ENCODE data around the gene SLC38A11. TPM values are rescaled to one million over a fixed set of nuclear protein-coding genes. Genes with fewer than 3 reads are reported as not detected.

Gene SLC38A11
- total RNA-seq, 1 donor from 2014 or later = 0.41 TPM

DNA sequence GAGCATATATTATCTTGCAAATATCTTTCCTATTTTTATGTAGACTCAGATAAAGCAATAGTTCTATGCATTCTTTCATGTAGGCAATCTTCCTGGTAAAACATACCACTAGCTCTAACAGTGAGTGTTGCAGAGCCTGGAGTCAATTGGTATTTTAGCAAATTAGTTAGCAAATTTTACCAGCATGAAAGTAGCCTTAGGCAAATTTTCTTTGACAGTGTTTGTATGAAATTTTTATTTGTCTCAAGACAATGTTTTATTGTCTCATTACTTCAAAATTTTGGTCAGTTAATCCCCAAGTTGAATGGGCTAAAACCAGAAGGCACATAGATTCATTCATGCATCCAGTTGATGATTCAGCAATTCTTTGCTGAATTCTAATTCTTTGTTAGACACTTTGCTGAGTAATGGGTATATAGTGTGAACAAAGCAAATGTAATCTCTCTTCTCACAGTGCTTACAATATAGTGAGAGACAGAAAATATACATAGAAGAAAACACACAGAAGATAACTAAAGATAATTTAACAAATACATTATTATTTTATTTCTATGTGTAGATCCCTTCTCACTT is 27.1 kb downstream of the SLC38A11 start:
- Histone ChIP-seq H3K36me3 (no peaks in the 10 kb centered on the region), H3K9me3 (no peaks in the 10 kb centered on the region), H3K4me1 (no peaks in the 10 kb centered on the region), H3K27ac (no peak overlapping the region), H3K27me3 (no peaks in the 10 kb centered on the region), H3K4me3 (no peak overlapping the region)
- ATAC-seq (no peak), DNase-seq (no peak)
- TF ChIP-seq, protein P1, sequence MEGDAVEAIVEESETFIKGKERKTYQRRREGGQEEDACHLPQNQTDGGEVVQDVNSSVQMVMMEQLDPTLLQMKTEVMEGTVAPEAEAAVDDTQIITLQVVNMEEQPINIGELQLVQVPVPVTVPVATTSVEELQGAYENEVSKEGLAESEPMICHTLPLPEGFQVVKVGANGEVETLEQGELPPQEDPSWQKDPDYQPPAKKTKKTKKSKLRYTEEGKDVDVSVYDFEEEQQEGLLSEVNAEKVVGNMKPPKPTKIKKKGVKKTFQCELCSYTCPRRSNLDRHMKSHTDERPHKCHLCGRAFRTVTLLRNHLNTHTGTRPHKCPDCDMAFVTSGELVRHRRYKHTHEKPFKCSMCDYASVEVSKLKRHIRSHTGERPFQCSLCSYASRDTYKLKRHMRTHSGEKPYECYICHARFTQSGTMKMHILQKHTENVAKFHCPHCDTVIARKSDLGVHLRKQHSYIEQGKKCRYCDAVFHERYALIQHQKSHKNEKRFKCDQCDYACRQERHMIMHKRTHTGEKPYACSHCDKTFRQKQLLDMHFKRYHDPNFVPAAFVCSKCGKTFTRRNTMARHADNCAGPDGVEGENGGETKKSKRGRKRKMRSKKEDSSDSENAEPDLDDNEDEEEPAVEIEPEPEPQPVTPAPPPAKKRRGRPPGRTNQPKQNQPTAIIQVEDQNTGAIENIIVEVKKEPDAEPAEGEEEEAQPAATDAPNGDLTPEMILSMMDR (IDR thresholded peaks at IDR 0.05) = no peak
- intact Hi-C loops (cut with DNase I) = no loop called here

- no peak for ATAC-seq
- H3K36me3 ChIP-seq = no peaks in the 10 kb centered on the region
- intact Hi-C loops (cut with DNase I) = no loop called here
Measured at GRCh38 chr2:164922134-164922533, 33.2 kb downstream of the SLC38A11 start.

GRCh38 chr2:164920430-164920829 is 34.9 kb downstream of the SLC38A11 start:
- no peaks in the 10 kb centered on the region for H3K27me3 ChIP-seq
- H3K9me3 ChIP-seq = no peaks in the 10 kb centered on the region
- H3K4me1 ChIP-seq = no peaks in the 10 kb centered on the region
- DNase-seq (no peak), ATAC-seq (peak; percentile 46)
- intact Hi-C loops (cut with DNase I) = no loop called here
- no peak overlapping the region for H3K4me3 ChIP-seq
- TF ChIP-seq, protein P1 (IDR thresholded peaks at IDR 0.05) = no peak
- no peaks in the 10 kb centered on the region for H3K36me3 ChIP-seq
- H3K27ac ChIP-seq = no peak overlapping the region

More at GRCh38 chr2:164922134-164922533, 33.2 kb downstream of the SLC38A11 start:
- Histone ChIP-seq H3K4me3 (no peak overlapping the region), H3K4me1 (no peaks in the 10 kb centered on the region), H3K9me3 (no peaks in the 10 kb centered on the region), H3K27me3 (no peaks in the 10 kb centered on the region), H3K27ac (no peak overlapping the region)
- DNase-seq = no peak
- TF ChIP-seq, protein P1 (IDR thresholded peaks at IDR 0.05) = no peak

DNA sequence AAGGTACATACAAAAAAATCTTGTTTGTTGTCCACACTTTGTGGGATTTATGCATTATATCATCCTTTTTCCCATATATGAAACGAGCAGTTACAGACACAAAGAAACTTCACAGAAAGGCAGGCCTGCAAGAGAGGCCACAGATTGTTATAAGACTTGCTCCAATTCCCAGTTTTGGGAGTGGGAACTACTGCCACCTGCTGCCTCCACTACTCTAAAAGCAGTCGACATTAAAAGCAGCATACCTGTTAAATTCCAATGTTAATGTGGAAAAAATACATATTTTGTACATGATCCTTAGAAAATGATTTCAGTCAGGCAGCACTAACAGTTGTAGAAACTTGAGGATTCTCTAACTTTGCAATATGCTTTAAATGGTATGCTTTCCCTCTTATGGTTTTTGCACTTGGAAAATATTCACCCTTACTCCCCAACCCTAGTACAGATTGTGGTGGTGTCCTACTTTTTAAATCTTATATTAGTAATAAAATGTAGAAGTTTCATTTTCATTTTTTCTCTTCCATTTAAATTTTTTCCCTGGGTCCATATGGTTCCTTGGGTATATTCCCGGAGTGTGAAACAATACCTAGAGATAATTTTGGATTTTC is 37.9 kb downstream of the SLC38A11 start:
- Histone ChIP-seq H3K27ac (no peak overlapping the region), H3K9me3 (no peaks in the 10 kb centered on the region), H3K27me3 (no peaks in the 10 kb centered on the region), H3K36me3 (no peaks in the 10 kb centered on the region), H3K4me3 (no peak overlapping the region), H3K4me1 (peaks cover 7% of the 10 kb centered on the region)
- no peak for DNase-seq
- intact Hi-C loops (cut with DNase I) = loop anchor here (10.0 kb wide), 1 partner anchor 183 kb away; no protein-coding TSS in a partner anchor
- TF ChIP-seq, protein P1 (IDR thresholded peaks at IDR 0.05) = peak; percentile 61
- peak; percentile 78 for ATAC-seq

DNA sequence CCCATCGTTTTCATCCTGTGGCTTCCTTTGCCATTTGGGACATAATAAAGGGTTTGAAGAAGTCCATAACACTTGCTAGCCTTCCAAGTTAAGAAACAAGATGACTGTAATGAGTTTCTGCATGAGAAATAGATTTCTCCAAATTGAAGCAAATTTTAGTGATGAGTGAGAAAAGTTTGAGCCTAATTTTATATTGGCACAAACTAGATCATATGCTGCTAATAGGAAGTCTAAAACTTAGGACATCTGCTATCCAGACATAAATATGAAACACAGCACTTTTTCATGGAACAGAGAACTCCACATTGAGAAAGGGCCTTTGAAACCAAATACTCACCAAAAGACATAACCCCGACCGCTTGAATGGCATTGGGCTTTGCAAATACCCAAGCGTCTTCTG is 39.8 kb downstream of the SLC38A11 start:
- H3K36me3 ChIP-seq = no peaks in the 10 kb centered on the region
- no peak overlapping the region for H3K27ac ChIP-seq
- intact Hi-C loops (cut with DNase I) = loop anchor here (10.0 kb wide), 1 partner anchor 181 kb away; no protein-coding TSS in a partner anchor
- ATAC-seq (no peak), DNase-seq (no peak)
- no peaks in the 10 kb centered on the region for H3K27me3 ChIP-seq
- H3K4me3 ChIP-seq = no peak overlapping the region
- peaks cover 21% of the 10 kb centered on the region for H3K4me1 ChIP-seq
- TF ChIP-seq, protein P1 (IDR thresholded peaks at IDR 0.05) = no peak
- H3K9me3 ChIP-seq = no peaks in the 10 kb centered on the region
